ENCODE measurements around the gene ZC3H12C.

DNA sequence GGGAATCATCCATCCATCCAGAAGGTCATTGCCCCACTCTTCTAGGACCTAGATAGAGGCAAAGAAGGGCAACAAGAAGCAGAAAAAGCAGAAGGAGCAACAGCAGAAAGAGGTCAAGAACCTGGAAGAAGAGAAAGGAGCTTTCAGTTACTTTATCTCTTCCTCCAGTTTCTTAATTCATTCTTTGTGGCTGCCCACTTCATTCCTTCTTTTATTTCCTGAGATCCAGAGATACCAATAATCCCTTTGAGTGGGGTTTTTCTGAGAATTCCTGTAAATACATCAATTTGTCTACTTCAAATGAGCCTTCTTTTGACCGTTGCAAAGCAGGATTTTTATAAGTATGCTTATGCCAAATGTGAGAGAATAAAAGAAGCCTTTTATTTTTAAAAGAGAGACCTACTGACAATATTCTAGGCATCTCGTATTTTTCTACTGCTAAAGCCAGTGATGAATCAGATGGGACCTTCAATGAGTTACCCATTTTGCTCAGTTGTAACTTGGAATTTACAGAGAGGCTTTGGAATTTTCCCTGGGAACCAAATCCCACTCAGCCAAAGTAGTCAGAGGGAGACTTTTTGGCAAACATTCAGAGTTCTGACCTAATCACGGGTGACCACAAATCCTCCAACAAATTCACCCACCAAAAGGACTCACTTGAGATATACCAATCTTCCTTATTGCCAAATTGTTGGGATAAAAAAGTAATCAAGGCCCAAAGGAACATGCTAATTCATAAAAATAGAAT lies 54.9 kb downstream of the ZC3H12C start:
- TF ChIP-seq CTCF (IDR thresholded peaks at IDR 0.05), result no peak
- no peak for TF ChIP-seq POLR2A (IDR thresholded peaks at IDR 0.05)
